Heart left ventricle (tissue), 13 donors: ENCODE results near the gene COPS6.

Source experiments
- CTCF ChIP-seq, 12 donors: fragments of 200-600 bp; sonication (generic) in 4 of 12; IDR thresholded peaks; one replicate each; pipeline versions ENCODE4 v1.5.0 to v1.8.0; 2018 to 2022; ENCODE audit warnings: antibody characterized with exemption in 12 of 12, mild to moderate bottlenecking in 5 of 12
- POLR2A ChIP-seq, 2 donors: fragments of 450-650 bp; IDR thresholded peaks; one replicate each; pipeline ENCODE4 v1.6.1; 2017; ENCODE audit warnings: antibody characterized with exemption in 2 of 2, mild to moderate bottlenecking in 2 of 2, moderate library complexity in 2 of 2
- donor health status: ischemic (EF 13 %, LVEDD 7.1; RV severe dilation, severe dysfunction).
- donor health status: DM: no; HTN: yes; CAD: no.
- donor health status: DM: no; HTN: no; CAD: no.
- donor health status: ischemic (EF 25% LVEDD 6.9; RV normal size, moderate dysfunction).
- donor health status: ischemic (EF 25% LVEDD 5.7; RV mildly dilated, moderate dysfunction).
- donor health status: ischemic (EF 35%, LVEDD 5.7; RV mildly dilated, moderate dysfunction).
- donor health status: nonischemic (EF 11% LVEDD 7.7; RV severe dilation, severe dysfunction).
- donor health status: DM: yes; HTN: yes; CAD: no.
- donor health status: PGD.
- donor health status: ischemic (EF 29% LVEDD 5.4; RV normal size, mild dysfunction).
- donor health status: nonischemic (EF 23%, LVEDD 6.1; RV moderate dilation, normal function).

GRCh38 chr7:100120733-100121036, 31.9 kb downstream of the COPS6 start:
- TF ChIP-seq POLR2A (IDR thresholded peaks at IDR 0.05) = no peak
- TF ChIP-seq CTCF (IDR thresholded peaks at IDR 0.05) = no peak
